HG02938 (cell line): ENCODE results near the gene VAT1.
"Not testable (repeated sequence)": the region's sequence is repeated elsewhere in the genome, so short reads cannot be mapped to it uniquely, and the experiment has no call there.

ENCODE experiments used
- ATAC-seq: cut with Tn5 transposase; IDR thresholded peaks from one replicate; pipeline ENCODE4 v1.9.1; 2021; ENCODE audit warnings: mild to moderate bottlenecking, moderate library complexity; ENCODE audit not compliant: unreplicated experiment

Gene VAT1

GRCh38 chr17:43021741-43022512 lies at the start of gene VAT1:
Gene VAT1, minus strand, starts transcription at chr17:43022385. Its CDS starts 63 bp downstream, at chr17:43022322.
- ATAC-seq: no peak

DNA sequence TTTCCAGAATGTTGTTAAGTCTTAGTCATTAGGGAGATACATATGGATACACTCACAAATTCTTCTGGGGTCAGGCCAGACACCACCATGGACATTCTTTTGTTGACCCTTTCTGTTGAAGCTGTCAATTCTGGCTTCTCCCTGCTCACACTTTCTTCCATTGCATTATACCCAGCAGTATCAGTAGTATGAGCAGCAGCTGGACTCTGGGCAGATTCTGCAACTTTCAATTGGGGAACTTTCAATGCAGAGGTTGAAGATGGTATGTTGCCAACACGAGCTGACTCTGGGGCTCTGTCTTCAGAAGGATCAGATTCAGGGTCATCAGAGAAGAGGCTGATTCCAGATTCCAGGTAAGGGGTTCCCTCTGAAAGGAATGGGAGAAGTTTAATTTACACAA lies 48.7 kb upstream of the VAT1 start:
- ATAC-seq: no peak

GRCh38 chr17:43070257-43070656 lies 48.1 kb upstream of the VAT1 start:
- ATAC-seq: no peak

DNA sequence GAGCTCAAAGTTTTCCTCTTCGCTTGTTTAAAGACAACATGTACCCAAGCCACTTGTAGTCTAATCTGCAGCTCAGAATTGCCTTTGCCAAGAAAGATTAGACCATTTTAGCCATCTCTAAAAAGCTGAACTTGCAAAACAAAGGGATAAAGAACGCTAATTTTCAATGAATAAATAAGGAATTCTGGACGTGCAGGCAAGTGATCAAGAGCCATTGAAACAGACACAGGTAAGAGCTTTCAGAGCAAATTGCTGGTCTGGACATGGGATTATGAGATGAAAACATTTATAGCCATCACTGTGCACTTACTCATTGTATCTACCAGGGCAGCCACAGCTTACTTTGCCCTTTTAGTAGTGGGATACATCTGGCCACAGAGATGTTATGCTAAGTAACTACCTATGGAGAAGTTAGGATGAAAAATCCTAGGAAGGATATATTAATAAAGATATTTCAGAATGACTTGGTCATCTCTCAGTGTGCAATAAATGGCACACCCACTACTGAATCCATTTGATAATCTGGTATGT lies 47.2 kb upstream of the VAT1 start:
- no peak for ATAC-seq

DNA sequence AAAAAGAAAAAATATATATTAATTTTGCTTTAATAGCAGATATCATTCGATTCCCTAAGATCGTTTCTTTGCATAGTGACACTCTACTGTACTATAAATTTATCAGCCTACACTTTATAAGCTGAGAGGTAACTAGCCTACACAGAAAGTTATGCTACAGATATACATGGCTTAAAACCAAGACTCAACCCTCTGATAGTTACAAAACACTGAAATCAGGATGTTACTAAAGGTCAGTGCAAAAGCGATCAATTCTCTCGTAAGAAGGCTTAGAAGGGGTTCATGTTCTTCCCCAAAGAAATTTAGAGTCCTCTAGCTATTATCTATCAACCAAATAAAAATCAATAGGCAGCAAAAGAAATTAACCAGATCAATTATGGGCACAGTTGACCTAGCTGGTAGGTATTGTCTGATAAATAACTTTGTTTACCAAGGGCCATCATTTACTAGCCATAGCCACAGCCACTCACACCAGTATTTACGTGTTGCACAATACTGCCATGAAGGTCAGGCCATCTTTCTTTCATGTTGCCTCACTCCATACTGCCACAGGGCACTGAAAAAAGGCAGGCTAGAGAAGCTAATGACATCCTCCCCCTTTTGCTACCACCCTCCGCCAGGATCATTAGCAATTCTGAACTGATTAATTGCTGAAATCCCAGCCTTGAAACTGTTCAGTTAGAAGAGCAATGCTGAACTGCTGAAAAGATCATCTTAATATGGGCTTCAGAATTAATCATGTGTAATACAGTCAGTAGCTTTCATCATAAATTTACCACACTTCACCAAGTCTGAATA lies 46.6 kb upstream of the VAT1 start:
- ATAC-seq: no peak

DNA sequence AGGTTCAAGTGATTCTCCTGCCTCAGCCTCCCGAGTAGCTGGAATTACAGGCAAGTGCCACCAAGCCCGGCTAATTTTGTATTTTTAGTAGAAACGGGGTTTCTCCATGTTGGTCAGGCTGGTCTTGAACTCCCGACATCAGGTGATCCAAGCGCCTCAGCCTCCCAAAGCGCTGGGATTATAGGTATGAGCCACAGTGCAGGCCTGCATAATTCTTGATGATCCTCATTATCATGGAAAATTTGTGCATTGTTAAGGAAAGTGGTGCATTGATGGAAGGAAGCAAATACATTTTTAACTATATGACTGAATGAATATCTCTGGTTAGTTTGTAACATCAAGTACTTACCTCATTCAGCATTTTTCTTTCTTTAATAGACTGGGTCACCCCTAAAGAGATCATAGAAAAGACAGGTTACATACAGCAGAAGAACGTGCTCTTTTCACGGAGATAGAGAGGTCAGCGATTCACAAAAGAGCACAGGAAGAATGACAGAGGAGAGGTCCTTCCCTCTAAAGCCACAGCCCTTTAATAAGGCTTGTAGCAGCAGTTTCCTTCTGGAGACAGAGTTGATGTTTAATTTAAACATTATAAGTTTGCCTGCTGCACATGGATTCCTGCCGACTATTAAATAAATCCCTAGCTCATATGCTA lies 40.9 kb upstream of the VAT1 start:
- ATAC-seq: no peak

DNA sequence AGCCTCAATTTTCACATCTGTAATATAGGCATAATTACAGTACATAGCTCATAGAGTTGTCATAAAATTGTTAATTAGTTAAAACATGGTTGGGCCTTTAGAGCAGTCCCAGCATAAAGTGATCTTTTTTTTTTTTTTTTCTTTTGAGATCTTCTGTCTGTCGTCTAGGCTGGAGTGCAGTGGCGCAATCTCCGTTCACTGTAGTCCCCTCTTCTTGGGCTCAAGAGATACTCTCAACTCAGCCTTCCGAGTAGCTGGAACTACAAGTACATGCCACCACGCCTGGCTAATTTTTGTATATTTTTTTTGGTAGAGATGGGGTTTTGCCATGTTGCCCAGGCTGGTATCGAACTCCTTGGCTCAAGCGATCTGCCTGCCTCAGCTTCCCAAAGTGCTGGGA lies 33.9 kb upstream of the VAT1 start:
- ATAC-seq: no peak

DNA sequence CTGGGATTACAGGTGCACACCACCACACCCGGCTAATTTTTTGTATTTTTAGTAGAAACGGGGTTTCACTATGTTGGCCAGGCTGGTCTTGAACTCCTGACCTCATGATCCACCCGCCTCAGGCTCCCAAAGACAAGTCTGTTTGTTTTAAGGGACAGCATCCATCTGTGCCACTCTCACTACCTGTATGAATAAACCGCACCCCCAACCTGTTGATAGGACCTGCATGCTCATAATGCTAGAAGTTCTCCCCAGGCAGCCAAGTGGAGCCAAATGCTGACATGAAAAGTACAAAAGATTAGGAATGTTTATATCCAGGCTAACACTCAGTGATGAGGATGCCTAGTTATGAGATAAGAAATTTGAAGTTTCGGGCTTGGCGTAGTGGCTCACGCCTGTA lies 30.8 kb upstream of the VAT1 start:
- not testable (repeated sequence) for ATAC-seq

DNA sequence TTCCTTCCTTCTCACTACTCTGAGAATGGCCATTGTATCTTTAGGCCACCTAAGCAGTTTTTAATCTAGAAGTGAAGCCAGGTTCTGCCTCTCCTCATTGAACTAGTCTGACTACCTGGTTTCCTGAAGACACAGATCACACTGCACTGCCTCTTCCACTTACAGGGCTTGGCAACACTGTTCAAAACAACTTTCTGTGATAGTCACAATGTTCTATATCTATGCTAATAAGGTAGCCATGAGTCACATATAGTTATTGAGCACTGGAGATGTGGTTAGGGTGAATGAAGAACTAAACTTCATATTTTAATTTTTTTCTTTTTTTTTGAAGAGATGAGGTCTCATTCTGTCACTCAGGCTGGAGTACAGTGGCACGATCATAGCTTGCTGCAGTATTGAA lies 29.8 kb upstream of the VAT1 start:
- ATAC-seq: no peak

GRCh38 chr17:43044024-43044423 lies 21.8 kb upstream of the VAT1 start:
- no peak for ATAC-seq

DNA sequence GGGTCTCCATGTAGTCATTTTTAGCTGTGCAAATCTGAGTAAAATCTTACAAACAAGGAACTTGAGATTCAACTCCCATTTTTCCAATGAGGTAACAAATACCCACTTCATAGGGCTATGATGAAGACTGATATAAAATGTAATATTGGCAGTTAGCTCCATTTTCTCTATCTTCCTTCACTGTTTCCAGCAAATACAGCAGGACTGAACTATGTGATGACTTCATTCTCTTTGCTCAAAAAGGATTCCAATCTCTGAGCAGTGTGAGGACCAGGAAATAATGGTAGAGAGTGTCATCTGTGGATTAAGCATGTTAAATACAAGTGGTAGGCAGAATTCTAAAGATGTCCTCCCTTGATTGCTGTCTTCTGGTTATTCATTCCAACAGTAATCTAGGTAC lies 21.1 kb upstream of the VAT1 start:
- no peak for ATAC-seq

GRCh38 chr17:43042025-43042628 lies 19.9 kb upstream of the VAT1 start:
- ATAC-seq: no peak

- no peak for ATAC-seq
Measured at GRCh38 chr17:43040655-43041054, 18.5 kb upstream of the VAT1 start.

GRCh38 chr17:43039646-43040045 lies 17.5 kb upstream of the VAT1 start:
- ATAC-seq: no peak

DNA sequence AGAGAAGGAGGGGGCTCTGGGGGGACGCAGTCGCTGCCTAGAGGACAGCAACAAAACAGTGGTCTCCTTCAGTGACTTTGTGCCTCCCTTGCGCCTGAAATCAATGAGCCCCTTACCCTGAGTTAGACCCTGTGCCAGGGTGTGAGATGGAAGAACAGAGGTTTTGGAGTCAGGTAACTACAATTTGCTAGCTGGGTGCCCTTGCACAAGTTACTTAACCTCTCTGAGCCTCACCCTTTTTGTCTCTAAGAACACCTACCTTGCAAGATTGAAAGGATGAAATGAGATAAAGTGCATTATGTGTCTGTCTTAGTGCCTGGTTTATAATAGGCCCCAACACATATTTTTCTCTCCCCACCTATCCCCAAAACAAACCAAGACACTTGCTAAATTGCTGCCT lies 12.7 kb upstream of the VAT1 start:
- no peak for ATAC-seq

DNA sequence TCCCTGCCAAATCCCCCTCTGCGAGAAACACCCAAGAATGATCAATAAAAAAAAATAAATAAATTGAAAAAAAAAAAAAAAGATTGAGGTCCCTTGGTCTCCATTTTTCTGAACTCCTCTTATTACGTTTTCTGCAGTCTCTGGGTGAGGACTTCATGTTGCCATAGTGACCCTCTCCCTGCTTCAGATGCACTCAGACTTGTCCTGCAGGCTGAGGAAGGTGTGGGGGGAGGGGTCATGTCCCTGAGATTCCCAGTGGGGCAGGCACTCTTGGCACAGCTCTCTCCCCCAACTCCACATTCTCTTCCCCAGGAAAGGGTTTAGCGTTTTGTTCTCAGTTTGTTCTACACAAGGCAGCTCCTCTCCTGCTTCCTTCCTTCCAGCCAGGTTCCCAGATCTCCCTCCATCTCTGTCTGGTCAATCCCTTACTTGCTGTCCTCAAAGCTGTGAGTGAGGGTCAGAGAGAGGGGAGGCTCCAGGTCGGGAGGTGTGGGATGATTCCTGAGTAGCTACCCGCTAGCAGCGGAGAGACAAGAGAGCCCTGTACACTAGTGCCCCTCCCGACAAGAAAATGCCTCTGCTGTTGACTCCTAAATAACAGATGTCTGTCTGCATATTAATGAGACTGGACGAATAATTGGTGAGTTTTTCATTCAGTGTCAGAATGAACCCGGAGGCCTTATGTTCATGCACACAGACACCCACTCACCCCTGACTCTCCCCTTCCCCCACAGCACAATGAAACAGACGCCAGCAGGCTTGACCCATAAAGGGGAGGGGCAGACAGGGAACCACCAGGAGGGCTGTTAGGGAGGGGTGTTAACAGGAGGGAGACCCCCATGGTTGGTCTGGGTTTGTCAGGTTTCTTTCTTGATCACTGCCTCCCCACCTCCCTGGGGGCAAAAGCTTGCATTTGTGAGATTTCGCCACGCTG lies 12.0 kb upstream of the VAT1 start:
- ATAC-seq: no peak

- no peak for ATAC-seq
Measured at GRCh38 chr17:43031666-43032065, 9.5 kb upstream of the VAT1 start.

- no peak for ATAC-seq
Measured at GRCh38 chr17:43030137-43030767, 8.1 kb upstream of the VAT1 start.

- ATAC-seq: no peak
Measured at GRCh38 chr17:43028221-43028861, 6.2 kb upstream of the VAT1 start.
